Measurements from ENCODE around the gene CLEC3B.
"Not testable (repeated sequence)": the region's sequence is repeated elsewhere in the genome, so short reads cannot be mapped to it uniquely, and the experiment has no call there.

Gene CLEC3B

GRCh38 chr3:45071075-45071474 is 45.0 kb downstream of the CLEC3B start:
- no peak for DNase-seq

GRCh38 chr3:45075821-45076625 is 49.9 kb downstream of the CLEC3B start:
- no peak for DNase-seq

- DNase-seq = not testable (repeated sequence)
These were observed 52.2 kb downstream of the CLEC3B start for GRCh38 chr3:45078256-45078655.

- DNase-seq = no peak
These were observed 52.9 kb downstream of the CLEC3B start for GRCh38 chr3:45078910-45079522.

GRCh38 chr3:45079715-45080114 is 53.6 kb downstream of the CLEC3B start:
- no peak for DNase-seq

GRCh38 chr3:45080824-45081223 is 54.7 kb downstream of the CLEC3B start:
- DNase-seq = no peak

GRCh38 chr3:45081506-45082141 is 55.5 kb downstream of the CLEC3B start:
- no peak for DNase-seq

- no peak for DNase-seq
These were observed 56.0 kb downstream of the CLEC3B start for GRCh38 chr3:45082142-45082538.

- DNase-seq = no peak
These were observed 56.9 kb downstream of the CLEC3B start for GRCh38 chr3:45083023-45083422.

- DNase-seq = no peak
These were observed 58.3 kb downstream of the CLEC3B start for GRCh38 chr3:45084361-45084760.

- no peak for DNase-seq
These were observed 59.0 kb downstream of the CLEC3B start for GRCh38 chr3:45084820-45085816.
